Measurements from ENCODE around the gene CDHR4.

DNA sequence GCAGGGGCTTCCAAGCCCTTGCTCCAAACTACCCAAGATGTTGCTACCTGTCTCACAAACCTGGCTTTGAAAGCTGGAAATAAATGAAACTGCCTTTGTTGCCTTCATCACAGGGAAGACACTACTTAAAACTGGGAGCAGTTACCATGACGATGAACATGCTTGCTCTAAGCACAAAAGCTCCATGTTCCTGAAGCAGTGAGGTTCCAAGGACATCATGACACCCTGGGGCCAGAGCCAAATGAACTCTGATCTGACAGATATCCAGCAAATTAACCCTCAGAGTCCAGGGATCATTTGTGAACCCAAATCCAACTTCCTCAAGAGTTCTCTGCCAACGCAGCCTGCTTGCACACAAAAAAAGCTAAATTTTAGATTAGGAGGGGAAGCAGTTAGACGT lies 46.0 kb upstream of the CDHR4 start:
- no peak for TF ChIP-seq SIN3A (IDR thresholded peaks at IDR 0.05; ENCODE audit: borderline replicate concordance, insufficient read depth, low read length)
- no peak for TF ChIP-seq POLR2AphosphoS5 (IDR thresholded peaks at IDR 0.05; ENCODE audit: low read depth, low read length)
- TF ChIP-seq, protein P1, sequence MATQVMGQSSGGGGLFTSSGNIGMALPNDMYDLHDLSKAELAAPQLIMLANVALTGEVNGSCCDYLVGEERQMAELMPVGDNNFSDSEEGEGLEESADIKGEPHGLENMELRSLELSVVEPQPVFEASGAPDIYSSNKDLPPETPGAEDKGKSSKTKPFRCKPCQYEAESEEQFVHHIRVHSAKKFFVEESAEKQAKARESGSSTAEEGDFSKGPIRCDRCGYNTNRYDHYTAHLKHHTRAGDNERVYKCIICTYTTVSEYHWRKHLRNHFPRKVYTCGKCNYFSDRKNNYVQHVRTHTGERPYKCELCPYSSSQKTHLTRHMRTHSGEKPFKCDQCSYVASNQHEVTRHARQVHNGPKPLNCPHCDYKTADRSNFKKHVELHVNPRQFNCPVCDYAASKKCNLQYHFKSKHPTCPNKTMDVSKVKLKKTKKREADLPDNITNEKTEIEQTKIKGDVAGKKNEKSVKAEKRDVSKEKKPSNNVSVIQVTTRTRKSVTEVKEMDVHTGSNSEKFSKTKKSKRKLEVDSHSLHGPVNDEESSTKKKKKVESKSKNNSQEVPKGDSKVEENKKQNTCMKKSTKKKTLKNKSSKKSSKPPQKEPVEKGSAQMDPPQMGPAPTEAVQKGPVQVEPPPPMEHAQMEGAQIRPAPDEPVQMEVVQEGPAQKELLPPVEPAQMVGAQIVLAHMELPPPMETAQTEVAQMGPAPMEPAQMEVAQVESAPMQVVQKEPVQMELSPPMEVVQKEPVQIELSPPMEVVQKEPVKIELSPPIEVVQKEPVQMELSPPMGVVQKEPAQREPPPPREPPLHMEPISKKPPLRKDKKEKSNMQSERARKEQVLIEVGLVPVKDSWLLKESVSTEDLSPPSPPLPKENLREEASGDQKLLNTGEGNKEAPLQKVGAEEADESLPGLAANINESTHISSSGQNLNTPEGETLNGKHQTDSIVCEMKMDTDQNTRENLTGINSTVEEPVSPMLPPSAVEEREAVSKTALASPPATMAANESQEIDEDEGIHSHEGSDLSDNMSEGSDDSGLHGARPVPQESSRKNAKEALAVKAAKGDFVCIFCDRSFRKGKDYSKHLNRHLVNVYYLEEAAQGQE (IDR thresholded peaks at IDR 0.05; ENCODE audit: insufficient read depth in 1 of 2, low read depth in 2 of 2, low read length in 2 of 2): no peak
- TF ChIP-seq TAF1 (IDR thresholded peaks at IDR 0.05; ENCODE audit: borderline replicate concordance, insufficient read depth, low read length): no peak
- no peak for TF ChIP-seq FOXP2 (optimal IDR thresholded peaks at IDR 0.05; ENCODE audit: borderline replicate concordance, extremely low read depth, extremely low read length, insufficient read depth)
